Gastrocnemius medialis (tissue), 4 donors: ENCODE data around the gene PLD1.

Experiments
- POLR2A ChIP-seq, 2 donors: fragments of 450-650 bp; IDR thresholded peaks; one replicate each; pipeline ENCODE4 v1.6.1; 2017; ENCODE audit warnings: antibody characterized with exemption in 2 of 2, mild to moderate bottlenecking in 2 of 2, moderate library complexity in 2 of 2
- TF ChIP-seq, protein P1 (sequence below), 5 experiments: fragments of 450-650 bp in 3 of 5; fragments of 200-600 bp in 2 of 5; sonication (generic) in 2 of 5; IDR thresholded peaks in 4 of 5; conservative IDR thresholded peaks in 1 of 5; 1 replicate in 4 of 5; 2 replicates in 1 of 5; pipeline ENCODE4 v1.5.1; 2016 to 2019; ENCODE audit warnings: antibody characterized with exemption in 5 of 5, mild to moderate bottlenecking in 3 of 5, moderate library complexity in 3 of 5

DNA sequence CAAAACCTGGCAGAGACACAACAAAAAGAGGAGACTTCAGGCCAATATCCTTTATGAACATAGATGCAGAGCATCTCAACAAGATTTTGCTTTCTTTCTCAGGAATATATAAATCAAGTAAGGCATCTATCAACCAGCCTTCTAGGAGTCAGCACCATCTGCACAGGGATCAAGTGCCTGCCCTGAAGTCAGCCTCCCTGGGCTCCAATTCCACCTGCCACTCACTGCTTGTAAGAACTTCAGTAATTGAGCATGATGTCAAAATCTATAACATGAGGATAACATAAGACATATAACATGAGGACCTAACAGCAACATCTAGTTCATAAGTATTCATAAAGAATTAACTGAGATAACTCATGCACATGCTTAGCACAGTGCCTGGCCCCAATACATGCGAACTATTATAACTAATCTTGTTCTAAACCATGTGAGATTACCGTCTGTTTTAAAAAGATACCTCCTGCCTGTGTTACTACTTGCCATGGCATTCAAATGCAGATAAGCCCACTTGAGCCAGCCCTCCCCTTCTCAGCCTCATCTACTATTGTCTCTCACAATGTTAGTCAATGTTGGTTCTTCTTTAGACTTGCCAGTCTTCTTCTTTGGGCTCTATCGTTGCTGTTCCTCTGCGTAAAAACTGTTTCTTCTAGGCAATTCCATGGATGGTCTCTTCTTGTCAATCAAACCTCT is 91.6 kb downstream of the PLD1 start:
- TF ChIP-seq POLR2A (IDR thresholded peaks at IDR 0.05): no peak
- TF ChIP-seq, protein P1, sequence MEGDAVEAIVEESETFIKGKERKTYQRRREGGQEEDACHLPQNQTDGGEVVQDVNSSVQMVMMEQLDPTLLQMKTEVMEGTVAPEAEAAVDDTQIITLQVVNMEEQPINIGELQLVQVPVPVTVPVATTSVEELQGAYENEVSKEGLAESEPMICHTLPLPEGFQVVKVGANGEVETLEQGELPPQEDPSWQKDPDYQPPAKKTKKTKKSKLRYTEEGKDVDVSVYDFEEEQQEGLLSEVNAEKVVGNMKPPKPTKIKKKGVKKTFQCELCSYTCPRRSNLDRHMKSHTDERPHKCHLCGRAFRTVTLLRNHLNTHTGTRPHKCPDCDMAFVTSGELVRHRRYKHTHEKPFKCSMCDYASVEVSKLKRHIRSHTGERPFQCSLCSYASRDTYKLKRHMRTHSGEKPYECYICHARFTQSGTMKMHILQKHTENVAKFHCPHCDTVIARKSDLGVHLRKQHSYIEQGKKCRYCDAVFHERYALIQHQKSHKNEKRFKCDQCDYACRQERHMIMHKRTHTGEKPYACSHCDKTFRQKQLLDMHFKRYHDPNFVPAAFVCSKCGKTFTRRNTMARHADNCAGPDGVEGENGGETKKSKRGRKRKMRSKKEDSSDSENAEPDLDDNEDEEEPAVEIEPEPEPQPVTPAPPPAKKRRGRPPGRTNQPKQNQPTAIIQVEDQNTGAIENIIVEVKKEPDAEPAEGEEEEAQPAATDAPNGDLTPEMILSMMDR (IDR thresholded peaks at IDR 0.05 in 4 of 5, conservative IDR thresholded peaks at IDR 0.05 in 1 of 5): no peak
